ENCODE data around the gene FAM216B. TPM values are rescaled to one million over a fixed set of nuclear protein-coding genes. Genes with fewer than 3 reads are reported as not detected.
A peak's percentile ranks its signal among the peaks of the same experiment; 100 is the strongest.

FAM216B gene
- polyA plus RNA-seq, 1 donor (not counting 4 experiments of a cell fraction or from before 2014, with no cell fraction given), result not detected

- Histone ChIP-seq H3K79me2 (ENCODE audit: control insufficient read depth, insufficient read depth, low read length) (no peaks in the 10 kb centered on the region), H3K9me3 (ENCODE audit: control insufficient read depth, low read depth, low read length) (no peaks in the 10 kb centered on the region), H3K27ac (ENCODE audit: control insufficient read depth, insufficient read depth, low read length) (peak overlapping the region; percentile 38), H3K9me1 (ENCODE audit: control insufficient read depth, extremely low read depth, insufficient read depth, low read length) (no peaks in the 10 kb centered on the region), H3K36me3 (ENCODE audit: control insufficient read depth in 2 of 2, extremely low read depth in 1 of 2, insufficient read depth in 2 of 2, low read length in 2 of 2) (no peaks in the 10 kb centered on the region), H3K27me3 (ENCODE audit: control insufficient read depth, extremely low read depth, insufficient read depth, low read length) (no peaks in the 10 kb centered on the region), H3K4me3 (ENCODE audit: control insufficient read depth in 2 of 3, extremely low read depth in 1 of 3, insufficient read depth in 2 of 3, low read depth in 1 of 3, low read length in 3 of 3) (no peak overlapping the region), H3K4me1 (ENCODE audit: control insufficient read depth, extremely low read depth, insufficient read depth, low read length) (peaks cover 10% of the 10 kb centered on the region), H2AFZ (ENCODE audit: control insufficient read depth, low read length) (peak overlapping the region; percentile 32), H3K9ac (ENCODE audit: control insufficient read depth, extremely low read depth, insufficient read depth, low read length) (no peak overlapping the region), H3K4me2 (ENCODE audit: control insufficient read depth, extremely low read depth, insufficient read depth, low read depth, low read length) (peak overlapping the region; percentile 31), H4K20me1 (ENCODE audit: control insufficient read depth, extremely low read depth, insufficient read depth, low read length) (no peaks in the 10 kb centered on the region)
- FAIRE-seq (peak; percentile 20), DNase-seq (ENCODE audit: low read depth, low spot score) (peak; percentile 4)
- no peak for TF ChIP-seq CTCF (optimal IDR thresholded peaks at IDR 0.05 in 1 of 3, IDR thresholded peaks at IDR 0.05 in 1 of 3, conservative IDR thresholded peaks at IDR 0.05 in 1 of 3; ENCODE audit: extremely low read depth in 1 of 3, insufficient read depth in 2 of 3, low read length in 3 of 3)
- TF ChIP-seq EZH2 (IDR thresholded peaks at IDR 0.05; ENCODE audit: low read length), result no peak
- dilution Hi-C loops (cut with MboI; ENCODE audit: extremely low pct_ligation_motif_present, low sequenced_read_pairs), result no loop called here
These were observed 19.1 kb upstream of the FAM216B start for GRCh38 chr13:42762251-42762650.

GRCh38 chr13:42762917-42763316, 18.5 kb upstream of the FAM216B start:
- no peaks in the 10 kb centered on the region for H3K9me1 ChIP-seq (ENCODE audit: control insufficient read depth, extremely low read depth, insufficient read depth, low read length)
- TF ChIP-seq EZH2 (IDR thresholded peaks at IDR 0.05; ENCODE audit: low read length) (no peak), CTCF (optimal IDR thresholded peaks at IDR 0.05 in 1 of 3, IDR thresholded peaks at IDR 0.05 in 1 of 3, conservative IDR thresholded peaks at IDR 0.05 in 1 of 3; ENCODE audit: extremely low read depth in 1 of 3, insufficient read depth in 2 of 3, low read length in 3 of 3) (no peak)
- H3K36me3 ChIP-seq (ENCODE audit: control insufficient read depth in 2 of 2, extremely low read depth in 1 of 2, insufficient read depth in 2 of 2, low read length in 2 of 2), result no peaks in the 10 kb centered on the region
- no peaks in the 10 kb centered on the region for H3K79me2 ChIP-seq (ENCODE audit: control insufficient read depth, insufficient read depth, low read length)
- dilution Hi-C loops (cut with MboI; ENCODE audit: extremely low pct_ligation_motif_present, low sequenced_read_pairs), result no loop called here
- peaks cover 10% of the 10 kb centered on the region for H3K4me1 ChIP-seq (ENCODE audit: control insufficient read depth, extremely low read depth, insufficient read depth, low read length)
- no peak overlapping the region for H2AFZ ChIP-seq (ENCODE audit: control insufficient read depth, low read length)
- DNase-seq (ENCODE audit: low read depth, low spot score), result peak; percentile 17
- peak overlapping the region; percentile 38 for H3K27ac ChIP-seq (ENCODE audit: control insufficient read depth, insufficient read depth, low read length)
- no peaks in the 10 kb centered on the region for H4K20me1 ChIP-seq (ENCODE audit: control insufficient read depth, extremely low read depth, insufficient read depth, low read length)
- H3K27me3 ChIP-seq (ENCODE audit: control insufficient read depth, extremely low read depth, insufficient read depth, low read length), result no peaks in the 10 kb centered on the region
- no peak overlapping the region for H3K9ac ChIP-seq (ENCODE audit: control insufficient read depth, extremely low read depth, insufficient read depth, low read length)
- FAIRE-seq, result peak; percentile 73
- no peaks in the 10 kb centered on the region for H3K9me3 ChIP-seq (ENCODE audit: control insufficient read depth, low read depth, low read length)
- H3K4me3 ChIP-seq (ENCODE audit: control insufficient read depth in 2 of 3, extremely low read depth in 1 of 3, insufficient read depth in 2 of 3, low read depth in 1 of 3, low read length in 3 of 3), result no peak overlapping the region
- no peak overlapping the region for H3K4me2 ChIP-seq (ENCODE audit: control insufficient read depth, extremely low read depth, insufficient read depth, low read depth, low read length)

Measured in keratinocyte (primary cell).